ENCODE data around the gene IL17RD.

IL17RD gene

GRCh38 chr3:57063032-57063431, 102.1 kb downstream of the IL17RD start:
- no peak for DNase-seq (ENCODE audit: low spot score)
- in situ Hi-C loops (cut with MboI; ENCODE audit: low pct_unique_long_range_greater_than_20kb, low sequenced_read_pairs, unreplicated experiment) = no loop called here
- TF ChIP-seq CTCF (IDR thresholded peaks at IDR 0.05; ENCODE audit: extremely low read depth, insufficient read depth, missing control alignments) = no peak

- no peak for TF ChIP-seq CTCF (IDR thresholded peaks at IDR 0.05; ENCODE audit: extremely low read depth, insufficient read depth, missing control alignments)
- no peak for DNase-seq (ENCODE audit: low spot score)
- in situ Hi-C loops (cut with MboI; ENCODE audit: low pct_unique_long_range_greater_than_20kb, low sequenced_read_pairs, unreplicated experiment) = no loop called here
Observed at GRCh38 chr3:57062101-57062631, 103.0 kb downstream of the IL17RD start.

- in situ Hi-C loops (cut with MboI; ENCODE audit: low pct_unique_long_range_greater_than_20kb, low sequenced_read_pairs, unreplicated experiment) = no loop called here
- TF ChIP-seq CTCF (IDR thresholded peaks at IDR 0.05; ENCODE audit: extremely low read depth, insufficient read depth, missing control alignments) = no peak
- no peak for DNase-seq (ENCODE audit: low spot score)
Observed at GRCh38 chr3:57061556-57061955, 103.6 kb downstream of the IL17RD start.

- TF ChIP-seq CTCF (IDR thresholded peaks at IDR 0.05; ENCODE audit: extremely low read depth, insufficient read depth, missing control alignments) = no peak
- in situ Hi-C loops (cut with MboI; ENCODE audit: low pct_unique_long_range_greater_than_20kb, low sequenced_read_pairs, unreplicated experiment) = no loop called here
- no peak for DNase-seq (ENCODE audit: low spot score)
Observed at GRCh38 chr3:57060089-57060821, 104.9 kb downstream of the IL17RD start, which contains the start of gene SPATA12. TSS of gene SPATA12 (plus strand) at chr3:57060664. CDS start at chr3:57073695, 13,031 bp downstream.

GRCh38 chr3:57059411-57059810, 105.7 kb downstream of the IL17RD start:
- in situ Hi-C loops (cut with MboI; ENCODE audit: low pct_unique_long_range_greater_than_20kb, low sequenced_read_pairs, unreplicated experiment) = no loop called here
- TF ChIP-seq CTCF (IDR thresholded peaks at IDR 0.05; ENCODE audit: extremely low read depth, insufficient read depth, missing control alignments) = no peak
- DNase-seq (ENCODE audit: low spot score) = no peak

GRCh38 chr3:57057351-57057750, 107.8 kb downstream of the IL17RD start:
- TF ChIP-seq CTCF (IDR thresholded peaks at IDR 0.05; ENCODE audit: extremely low read depth, insufficient read depth, missing control alignments) = no peak
- no peak for DNase-seq (ENCODE audit: low spot score)
- in situ Hi-C loops (cut with MboI; ENCODE audit: low pct_unique_long_range_greater_than_20kb, low sequenced_read_pairs, unreplicated experiment) = no loop called here

Measured in GM13977 (cell line).